ENCODE measurements around the gene ZMYND11.

Gene ZMYND11

GRCh38 chr10:239109-239508 lies 103.9 kb downstream of the ZMYND11 start:
- DNase-seq: no peak
- TF ChIP-seq, protein P1, sequence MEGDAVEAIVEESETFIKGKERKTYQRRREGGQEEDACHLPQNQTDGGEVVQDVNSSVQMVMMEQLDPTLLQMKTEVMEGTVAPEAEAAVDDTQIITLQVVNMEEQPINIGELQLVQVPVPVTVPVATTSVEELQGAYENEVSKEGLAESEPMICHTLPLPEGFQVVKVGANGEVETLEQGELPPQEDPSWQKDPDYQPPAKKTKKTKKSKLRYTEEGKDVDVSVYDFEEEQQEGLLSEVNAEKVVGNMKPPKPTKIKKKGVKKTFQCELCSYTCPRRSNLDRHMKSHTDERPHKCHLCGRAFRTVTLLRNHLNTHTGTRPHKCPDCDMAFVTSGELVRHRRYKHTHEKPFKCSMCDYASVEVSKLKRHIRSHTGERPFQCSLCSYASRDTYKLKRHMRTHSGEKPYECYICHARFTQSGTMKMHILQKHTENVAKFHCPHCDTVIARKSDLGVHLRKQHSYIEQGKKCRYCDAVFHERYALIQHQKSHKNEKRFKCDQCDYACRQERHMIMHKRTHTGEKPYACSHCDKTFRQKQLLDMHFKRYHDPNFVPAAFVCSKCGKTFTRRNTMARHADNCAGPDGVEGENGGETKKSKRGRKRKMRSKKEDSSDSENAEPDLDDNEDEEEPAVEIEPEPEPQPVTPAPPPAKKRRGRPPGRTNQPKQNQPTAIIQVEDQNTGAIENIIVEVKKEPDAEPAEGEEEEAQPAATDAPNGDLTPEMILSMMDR (IDR thresholded peaks at IDR 0.05; ENCODE audit: low read length): no peak
- TF ChIP-seq EZH2 (optimal IDR thresholded peaks at IDR 0.05; ENCODE audit: low read depth, low read length): no peak
- no peak for TF ChIP-seq EZH2phosphoT487 (IDR thresholded peaks at IDR 0.05; ENCODE audit: low read length)
- H2AFZ ChIP-seq (ENCODE audit: low read length): no peak overlapping the region

GRCh38 chr10:241451-241850 lies 106.2 kb downstream of the ZMYND11 start:
- Histone ChIP-seq H4K20me1 (ENCODE audit: insufficient read depth, low read length) (no peaks in the 10 kb centered on the region), H3K4me1 (ENCODE audit: low read length) (no peaks in the 10 kb centered on the region), H3K27ac (ENCODE audit: low read length) (no peak overlapping the region), H3K9me2 (replicated peaks; ENCODE audit: insufficient read depth, low read length) (no peaks in the 10 kb centered on the region), H2AFZ (ENCODE audit: low read length) (no peak overlapping the region), H3K36me3 (replicated peaks; ENCODE audit: insufficient read depth, low read length) (peaks cover 5% of the 10 kb centered on the region; the same call in 1 of the 2 replicates), H3K9ac (ENCODE audit: low read length) (no peak overlapping the region), H3K9me3 (replicated peaks; ENCODE audit: insufficient read depth, low read length) (no peaks in the 10 kb centered on the region), H3K4me3 (ENCODE audit: low read length) (no peak overlapping the region), H3K79me2 (ENCODE audit: low read length) (no peaks in the 10 kb centered on the region), H3F3A (ENCODE audit: insufficient read depth, low read length) (no peaks in the 10 kb centered on the region), H3K27me3 (replicated peaks; ENCODE audit: insufficient read depth, low read length) (no peaks in the 10 kb centered on the region), H3K4me2 (ENCODE audit: low read depth, low read length) (no peak overlapping the region)
- DNase-seq: no peak
- TF ChIP-seq, protein P1 (IDR thresholded peaks at IDR 0.05; ENCODE audit: low read length): no peak

More at GRCh38 chr10:239109-239508, 103.9 kb downstream of the ZMYND11 start:
- Histone ChIP-seq H3K27me3 (replicated peaks; ENCODE audit: insufficient read depth, low read length) (no peaks in the 10 kb centered on the region), H3K4me2 (ENCODE audit: low read depth, low read length) (no peak overlapping the region), H3K9me3 (replicated peaks; ENCODE audit: insufficient read depth, low read length) (no peaks in the 10 kb centered on the region), H3K36me3 (replicated peaks; ENCODE audit: insufficient read depth, low read length) (peaks cover 5% of the 10 kb centered on the region; the same call in 1 of the 2 replicates), H3K4me1 (ENCODE audit: low read length) (no peaks in the 10 kb centered on the region), H3F3A (ENCODE audit: insufficient read depth, low read length) (no peaks in the 10 kb centered on the region), H4K20me1 (ENCODE audit: insufficient read depth, low read length) (no peaks in the 10 kb centered on the region), H3K9me2 (replicated peaks; ENCODE audit: insufficient read depth, low read length) (no peaks in the 10 kb centered on the region), H3K4me3 (ENCODE audit: low read length) (no peak overlapping the region), H3K79me2 (ENCODE audit: low read length) (no peaks in the 10 kb centered on the region), H3K9ac (ENCODE audit: low read length) (no peak overlapping the region), H3K27ac (ENCODE audit: low read length) (no peak overlapping the region)

DNA sequence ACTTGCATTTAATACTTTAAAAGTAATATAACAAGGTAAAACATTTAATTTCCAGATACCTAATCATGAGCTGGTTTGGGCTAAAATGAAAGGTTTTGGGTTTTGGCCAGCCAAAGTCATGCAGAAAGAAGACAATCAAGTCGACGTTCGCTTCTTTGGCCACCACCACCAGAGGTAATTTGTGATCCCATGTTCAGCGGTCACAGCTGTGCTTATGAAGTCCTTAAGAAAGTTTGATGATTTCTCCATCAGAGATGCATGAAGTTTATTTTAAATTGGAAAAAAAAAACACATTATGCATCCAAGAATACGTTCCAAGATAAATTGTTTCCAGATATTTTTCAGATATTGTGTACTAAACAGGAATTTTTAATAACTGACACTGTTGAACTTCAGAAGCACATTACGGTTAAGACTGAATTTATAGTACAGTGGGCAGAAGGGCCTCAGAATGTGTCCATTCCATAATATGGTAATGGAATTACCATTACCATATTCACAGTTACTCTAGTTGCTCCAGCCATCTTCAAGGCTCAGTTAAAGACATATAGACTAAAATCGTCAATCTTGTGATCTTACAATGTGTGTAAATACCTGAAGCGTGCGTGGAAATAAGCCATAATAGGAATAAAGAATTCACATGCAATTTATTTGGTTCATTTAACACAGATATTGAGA lies 106.8 kb downstream of the ZMYND11 start:
- Histone ChIP-seq H3K4me2 (ENCODE audit: low read depth, low read length) (no peak overlapping the region), H3F3A (ENCODE audit: insufficient read depth, low read length) (no peaks in the 10 kb centered on the region), H3K9me3 (replicated peaks; ENCODE audit: insufficient read depth, low read length) (no peaks in the 10 kb centered on the region), H2AFZ (ENCODE audit: low read length) (no peak overlapping the region), H3K27ac (ENCODE audit: low read length) (no peak overlapping the region), H3K9me2 (replicated peaks; ENCODE audit: insufficient read depth, low read length) (no peaks in the 10 kb centered on the region), H3K27me3 (replicated peaks; ENCODE audit: insufficient read depth, low read length) (no peaks in the 10 kb centered on the region), H4K20me1 (ENCODE audit: insufficient read depth, low read length) (no peaks in the 10 kb centered on the region), H3K36me3 (replicated peaks; ENCODE audit: insufficient read depth, low read length) (peaks cover 5% of the 10 kb centered on the region; the same call in 1 of the 2 replicates), H3K9ac (ENCODE audit: low read length) (no peak overlapping the region), H3K4me1 (ENCODE audit: low read length) (no peaks in the 10 kb centered on the region), H3K4me3 (ENCODE audit: low read length) (no peak overlapping the region), H3K79me2 (ENCODE audit: low read length) (no peaks in the 10 kb centered on the region)
- TF ChIP-seq EZH2 (optimal IDR thresholded peaks at IDR 0.05; ENCODE audit: low read depth, low read length) (no peak), EZH2phosphoT487 (IDR thresholded peaks at IDR 0.05; ENCODE audit: low read length) (no peak)
- TF ChIP-seq, protein P1 (IDR thresholded peaks at IDR 0.05; ENCODE audit: low read length): no peak
- DNase-seq: no peak
